NCI-H1436 treated with DMSO at 0.1 percent for 48 hours (cell line): ENCODE results near the gene IFNLR1.

Experiments used
- DNase-seq: peaks from one replicate; lab custom pipeline; 2025; lab: John Stamatoyannopoulos, UW

Gene IFNLR1

GRCh38 chr1:24119859-24120756, 67.0 kb downstream of the IFNLR1 start:
- DNase-seq: no peak

- DNase-seq: no peak
These were observed 67.6 kb downstream of the IFNLR1 start for GRCh38 chr1:24119489-24119858.

- no peak for DNase-seq
These were observed 68.5 kb downstream of the IFNLR1 start for GRCh38 chr1:24118410-24119242.

- no peak for DNase-seq
These were observed 69.2 kb downstream of the IFNLR1 start for GRCh38 chr1:24117722-24118409.

- no peak for DNase-seq
These were observed 70.0 kb downstream of the IFNLR1 start for GRCh38 chr1:24117132-24117531.

- DNase-seq: no peak
These were observed 72.3 kb downstream of the IFNLR1 start for GRCh38 chr1:24114753-24115152.

- no peak for DNase-seq
These were observed 73.5 kb downstream of the IFNLR1 start for GRCh38 chr1:24113641-24114033.

- no peak for DNase-seq
These were observed 74.9 kb downstream of the IFNLR1 start, which contains the start of gene MYOM3 for GRCh38 chr1:24111996-24112779. MYOM3 (minus strand) TSS chr1:24112135; CDS start chr1:24108636, 3,499 bp downstream.

- DNase-seq: no peak
These were observed 75.7 kb downstream of the IFNLR1 start for GRCh38 chr1:24111262-24111995.

- no peak for DNase-seq
These were observed 76.3 kb downstream of the IFNLR1 start for GRCh38 chr1:24110642-24111261.

- DNase-seq: no peak
These were observed 77.2 kb downstream of the IFNLR1 start for GRCh38 chr1:24109686-24110475.

- DNase-seq: no peak
These were observed 78.0 kb downstream of the IFNLR1 start for GRCh38 chr1:24109166-24109483.

GRCh38 chr1:24108334-24109165, 78.5 kb downstream of the IFNLR1 start:
- DNase-seq: no peak

GRCh38 chr1:24107462-24108138, 79.5 kb downstream of the IFNLR1 start:
- no peak for DNase-seq

- DNase-seq: no peak
These were observed 81.5 kb downstream of the IFNLR1 start for GRCh38 chr1:24105368-24106160.

- DNase-seq: no peak
These were observed 82.2 kb downstream of the IFNLR1 start for GRCh38 chr1:24104854-24105253.
